ENCODE results near the gene SPECC1L.

Gene SPECC1L

DNA sequence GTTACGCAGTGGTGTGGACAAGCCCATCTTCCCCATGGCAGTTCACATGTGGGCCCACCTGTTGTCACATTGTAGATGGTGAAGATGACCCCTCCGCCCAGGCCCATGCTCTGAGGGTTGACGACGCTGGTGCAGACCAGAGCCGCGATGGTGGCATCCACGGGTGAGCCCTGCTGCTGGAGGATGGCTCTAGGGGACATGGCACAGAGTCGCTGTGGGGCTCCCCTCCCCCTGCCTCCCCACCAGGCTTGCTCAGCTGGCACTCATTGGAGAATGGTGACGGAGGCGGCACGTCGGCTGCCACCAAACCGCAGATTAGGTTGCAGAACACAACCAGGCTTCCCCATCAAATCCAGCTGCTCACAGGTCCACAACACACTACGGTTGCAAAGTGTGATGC, 36.8 kb upstream of the SPECC1L start:
- TF ChIP-seq, protein P1, sequence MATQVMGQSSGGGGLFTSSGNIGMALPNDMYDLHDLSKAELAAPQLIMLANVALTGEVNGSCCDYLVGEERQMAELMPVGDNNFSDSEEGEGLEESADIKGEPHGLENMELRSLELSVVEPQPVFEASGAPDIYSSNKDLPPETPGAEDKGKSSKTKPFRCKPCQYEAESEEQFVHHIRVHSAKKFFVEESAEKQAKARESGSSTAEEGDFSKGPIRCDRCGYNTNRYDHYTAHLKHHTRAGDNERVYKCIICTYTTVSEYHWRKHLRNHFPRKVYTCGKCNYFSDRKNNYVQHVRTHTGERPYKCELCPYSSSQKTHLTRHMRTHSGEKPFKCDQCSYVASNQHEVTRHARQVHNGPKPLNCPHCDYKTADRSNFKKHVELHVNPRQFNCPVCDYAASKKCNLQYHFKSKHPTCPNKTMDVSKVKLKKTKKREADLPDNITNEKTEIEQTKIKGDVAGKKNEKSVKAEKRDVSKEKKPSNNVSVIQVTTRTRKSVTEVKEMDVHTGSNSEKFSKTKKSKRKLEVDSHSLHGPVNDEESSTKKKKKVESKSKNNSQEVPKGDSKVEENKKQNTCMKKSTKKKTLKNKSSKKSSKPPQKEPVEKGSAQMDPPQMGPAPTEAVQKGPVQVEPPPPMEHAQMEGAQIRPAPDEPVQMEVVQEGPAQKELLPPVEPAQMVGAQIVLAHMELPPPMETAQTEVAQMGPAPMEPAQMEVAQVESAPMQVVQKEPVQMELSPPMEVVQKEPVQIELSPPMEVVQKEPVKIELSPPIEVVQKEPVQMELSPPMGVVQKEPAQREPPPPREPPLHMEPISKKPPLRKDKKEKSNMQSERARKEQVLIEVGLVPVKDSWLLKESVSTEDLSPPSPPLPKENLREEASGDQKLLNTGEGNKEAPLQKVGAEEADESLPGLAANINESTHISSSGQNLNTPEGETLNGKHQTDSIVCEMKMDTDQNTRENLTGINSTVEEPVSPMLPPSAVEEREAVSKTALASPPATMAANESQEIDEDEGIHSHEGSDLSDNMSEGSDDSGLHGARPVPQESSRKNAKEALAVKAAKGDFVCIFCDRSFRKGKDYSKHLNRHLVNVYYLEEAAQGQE (IDR thresholded peaks at IDR 0.05; ENCODE audit: low read depth) = no peak
- TF ChIP-seq ZBTB7A (IDR thresholded peaks at IDR 0.05; ENCODE audit: low read depth) (no peak), CEBPB (IDR thresholded peaks at IDR 0.05) (no peak), FOXM1 (IDR thresholded peaks at IDR 0.05; ENCODE audit: borderline replicate concordance, low read depth) (no peak), EGR1 (IDR thresholded peaks at IDR 0.05) (no peak), RAD21 (IDR thresholded peaks at IDR 0.05; ENCODE audit: low read depth) (no peak), CREB1 (IDR thresholded peaks at IDR 0.05; ENCODE audit: low read depth) (no peak), TEAD4 (IDR thresholded peaks at IDR 0.05) (no peak)
- TF ChIP-seq, protein P2, sequence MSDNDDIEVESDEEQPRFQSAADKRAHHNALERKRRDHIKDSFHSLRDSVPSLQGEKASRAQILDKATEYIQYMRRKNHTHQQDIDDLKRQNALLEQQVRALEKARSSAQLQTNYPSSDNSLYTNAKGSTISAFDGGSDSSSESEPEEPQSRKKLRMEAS (IDR thresholded peaks at IDR 0.05) = no peak

DNA sequence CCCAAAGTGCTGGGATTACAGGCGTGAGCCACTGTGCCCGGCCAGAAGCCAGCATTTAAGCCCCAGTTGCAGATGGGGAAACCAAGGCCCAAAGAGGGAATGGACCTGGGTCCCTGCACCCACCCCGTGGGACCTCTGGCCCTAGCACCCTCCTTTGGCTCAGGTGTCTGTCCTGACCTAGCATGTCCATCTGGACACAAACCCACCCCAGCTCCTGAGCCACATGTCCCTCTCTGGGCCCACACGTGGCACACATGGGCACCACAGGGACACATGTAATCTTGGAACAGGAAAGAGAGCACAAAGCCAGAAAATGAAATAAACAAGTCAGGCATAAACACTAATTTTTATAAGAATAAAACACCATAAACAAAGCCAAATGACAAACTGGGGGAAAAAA, 35.3 kb upstream of the SPECC1L start:
- TF ChIP-seq, protein P3, sequence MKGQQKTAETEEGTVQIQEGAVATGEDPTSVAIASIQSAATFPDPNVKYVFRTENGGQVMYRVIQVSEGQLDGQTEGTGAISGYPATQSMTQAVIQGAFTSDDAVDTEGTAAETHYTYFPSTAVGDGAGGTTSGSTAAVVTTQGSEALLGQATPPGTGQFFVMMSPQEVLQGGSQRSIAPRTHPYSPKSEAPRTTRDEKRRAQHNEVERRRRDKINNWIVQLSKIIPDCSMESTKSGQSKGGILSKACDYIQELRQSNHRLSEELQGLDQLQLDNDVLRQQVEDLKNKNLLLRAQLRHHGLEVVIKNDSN (IDR thresholded peaks at IDR 0.05) = no peak
- TF ChIP-seq EP300 (IDR thresholded peaks at IDR 0.05; ENCODE audit: borderline replicate concordance) (no peak), TCF12 (IDR thresholded peaks at IDR 0.05; ENCODE audit: low read depth) (no peak), TEAD4 (IDR thresholded peaks at IDR 0.05) (no peak), CEBPB (IDR thresholded peaks at IDR 0.05) (no peak), CREB1 (IDR thresholded peaks at IDR 0.05; ENCODE audit: low read depth) (no peak), FOXM1 (IDR thresholded peaks at IDR 0.05; ENCODE audit: borderline replicate concordance, low read depth) (no peak), ZBTB7A (IDR thresholded peaks at IDR 0.05; ENCODE audit: low read depth) (no peak), RAD21 (IDR thresholded peaks at IDR 0.05; ENCODE audit: low read depth) (no peak), NFIC (IDR thresholded peaks at IDR 0.05) (no peak), TAF1 (IDR thresholded peaks at IDR 0.05; ENCODE audit: low read depth) (no peak), EGR1 (IDR thresholded peaks at IDR 0.05) (no peak)
- TF ChIP-seq, protein P2 (IDR thresholded peaks at IDR 0.05) = no peak
- TF ChIP-seq, protein P1 (IDR thresholded peaks at IDR 0.05; ENCODE audit: low read depth) = no peak

DNA sequence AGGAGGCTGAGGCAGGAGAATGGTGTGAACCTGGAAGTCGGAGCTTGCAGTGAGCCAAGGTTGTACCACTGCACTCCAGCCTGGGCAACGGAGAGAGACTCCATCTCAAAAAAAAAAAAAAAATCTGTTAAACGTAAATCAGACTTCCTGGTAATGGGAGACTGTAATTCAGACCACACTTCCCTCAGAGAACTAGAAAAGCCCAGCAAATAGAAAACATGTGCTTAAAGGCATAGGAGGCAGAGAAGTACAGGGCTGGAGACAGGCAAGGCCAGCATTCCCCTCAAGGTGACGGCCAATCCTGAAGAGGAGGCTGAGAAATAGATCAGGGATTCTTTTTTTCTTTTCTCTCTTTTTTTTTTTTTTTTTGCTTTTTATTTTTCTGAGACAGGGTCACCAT, 34.0 kb upstream of the SPECC1L start:
- TF ChIP-seq YY1 (IDR thresholded peaks at IDR 0.05; ENCODE audit: low read depth) (no peak), TCF12 (IDR thresholded peaks at IDR 0.05; ENCODE audit: low read depth) (no peak), EP300 (IDR thresholded peaks at IDR 0.05; ENCODE audit: borderline replicate concordance) (no peak), RAD21 (IDR thresholded peaks at IDR 0.05; ENCODE audit: low read depth) (no peak), TEAD4 (IDR thresholded peaks at IDR 0.05) (no peak)
- TF ChIP-seq, protein P2 (IDR thresholded peaks at IDR 0.05) = no peak
- TF ChIP-seq, protein P1 (IDR thresholded peaks at IDR 0.05; ENCODE audit: low read depth) = no peak

DNA sequence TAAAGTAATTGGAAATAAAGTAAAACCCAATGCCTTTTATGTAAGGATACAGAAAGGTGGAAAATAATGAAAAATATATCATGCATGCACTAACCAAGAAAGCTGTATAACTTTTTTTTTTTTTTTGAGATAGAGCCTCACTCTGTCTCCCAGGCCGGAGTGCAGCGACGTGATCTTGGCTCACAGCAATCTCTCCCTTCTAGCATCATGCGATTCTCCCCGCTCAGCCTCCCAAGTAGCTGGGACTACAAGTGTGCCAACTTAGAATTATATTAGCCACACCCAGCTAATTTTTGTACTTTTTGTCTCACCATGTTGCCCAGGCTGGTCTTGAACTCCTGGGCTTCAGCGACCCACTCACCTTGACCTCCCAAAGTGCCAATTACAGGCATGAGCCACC, 30.2 kb upstream of the SPECC1L start:
- no peak for TF ChIP-seq CEBPB (IDR thresholded peaks at IDR 0.05)
- TF ChIP-seq, protein P2 (IDR thresholded peaks at IDR 0.05) = no peak
- no peak for TF ChIP-seq CREB1 (IDR thresholded peaks at IDR 0.05; ENCODE audit: low read depth)
- TF ChIP-seq, protein P3 (IDR thresholded peaks at IDR 0.05) = no peak
- no peak for TF ChIP-seq RAD21 (IDR thresholded peaks at IDR 0.05; ENCODE audit: low read depth)
- no peak for TF ChIP-seq NFIC (IDR thresholded peaks at IDR 0.05)
- TF ChIP-seq TCF12 (IDR thresholded peaks at IDR 0.05; ENCODE audit: low read depth) = no peak
- no peak for TF ChIP-seq EGR1 (IDR thresholded peaks at IDR 0.05)
- TF ChIP-seq TEAD4 (IDR thresholded peaks at IDR 0.05) = no peak
- TF ChIP-seq, protein P1 (IDR thresholded peaks at IDR 0.05; ENCODE audit: low read depth) = no peak
- no peak for TF ChIP-seq YY1 (IDR thresholded peaks at IDR 0.05; ENCODE audit: low read depth)
- TF ChIP-seq FOXM1 (IDR thresholded peaks at IDR 0.05; ENCODE audit: borderline replicate concordance, low read depth) = no peak
- TF ChIP-seq ZBTB7A (IDR thresholded peaks at IDR 0.05; ENCODE audit: low read depth) = no peak
- TF ChIP-seq EP300 (IDR thresholded peaks at IDR 0.05; ENCODE audit: borderline replicate concordance) = no peak
- TF ChIP-seq TAF1 (IDR thresholded peaks at IDR 0.05; ENCODE audit: low read depth) = no peak
